Testis (tissue), 2 donors: Measurements from ENCODE around the gene MZT2B.

Experiments used
- POLR2A ChIP-seq: fragments of 450-650 bp; IDR thresholded peaks from one replicate; pipeline ENCODE4 v1.6.1; 2017; ENCODE audit warnings: antibody characterized with exemption, mild to moderate bottlenecking, moderate library complexity
- TF ChIP-seq, protein P1 (sequence below), 3 experiments: fragments of 450-650 bp in 2 of 3; fragments of 200-600 bp in 1 of 3; sonication (generic) in 1 of 3; IDR thresholded peaks; one replicate each; pipeline ENCODE4 v1.5.1; 2016 to 2019; ENCODE audit warnings: antibody characterized with exemption in 3 of 3, mild to moderate bottlenecking in 2 of 3, moderate library complexity in 1 of 3

GRCh38 chr2:130152816-130153595 is 29.1 kb upstream of the MZT2B start:
- TF ChIP-seq, protein P1, sequence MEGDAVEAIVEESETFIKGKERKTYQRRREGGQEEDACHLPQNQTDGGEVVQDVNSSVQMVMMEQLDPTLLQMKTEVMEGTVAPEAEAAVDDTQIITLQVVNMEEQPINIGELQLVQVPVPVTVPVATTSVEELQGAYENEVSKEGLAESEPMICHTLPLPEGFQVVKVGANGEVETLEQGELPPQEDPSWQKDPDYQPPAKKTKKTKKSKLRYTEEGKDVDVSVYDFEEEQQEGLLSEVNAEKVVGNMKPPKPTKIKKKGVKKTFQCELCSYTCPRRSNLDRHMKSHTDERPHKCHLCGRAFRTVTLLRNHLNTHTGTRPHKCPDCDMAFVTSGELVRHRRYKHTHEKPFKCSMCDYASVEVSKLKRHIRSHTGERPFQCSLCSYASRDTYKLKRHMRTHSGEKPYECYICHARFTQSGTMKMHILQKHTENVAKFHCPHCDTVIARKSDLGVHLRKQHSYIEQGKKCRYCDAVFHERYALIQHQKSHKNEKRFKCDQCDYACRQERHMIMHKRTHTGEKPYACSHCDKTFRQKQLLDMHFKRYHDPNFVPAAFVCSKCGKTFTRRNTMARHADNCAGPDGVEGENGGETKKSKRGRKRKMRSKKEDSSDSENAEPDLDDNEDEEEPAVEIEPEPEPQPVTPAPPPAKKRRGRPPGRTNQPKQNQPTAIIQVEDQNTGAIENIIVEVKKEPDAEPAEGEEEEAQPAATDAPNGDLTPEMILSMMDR (IDR thresholded peaks at IDR 0.05): no peak
- TF ChIP-seq POLR2A: no peak
